Stomach (tissue), 4 donors: ENCODE results near the gene ZNF90.

Experiments
- POLR2AphosphoS5 ChIP-seq, 3 donors: sonication (generic); formaldehyde crosslinking; IDR thresholded peaks; one replicate each; pipeline ENCODE4 v1.6.1; 2016; ENCODE audit warnings: antibody characterized with exemption in 3 of 3
- TF ChIP-seq, protein P1 (sequence below), 7 experiments: fragments of 450-650 bp in 4 of 7; fragments of 200-600 bp in 3 of 7; sonication (generic) in 3 of 7; IDR thresholded peaks; one replicate each; pipeline ENCODE4 v1.5.1; 2016 to 2019; ENCODE audit warnings: antibody characterized with exemption in 7 of 7, control low read depth in 2 of 7, mild to moderate bottlenecking in 1 of 7

DNA sequence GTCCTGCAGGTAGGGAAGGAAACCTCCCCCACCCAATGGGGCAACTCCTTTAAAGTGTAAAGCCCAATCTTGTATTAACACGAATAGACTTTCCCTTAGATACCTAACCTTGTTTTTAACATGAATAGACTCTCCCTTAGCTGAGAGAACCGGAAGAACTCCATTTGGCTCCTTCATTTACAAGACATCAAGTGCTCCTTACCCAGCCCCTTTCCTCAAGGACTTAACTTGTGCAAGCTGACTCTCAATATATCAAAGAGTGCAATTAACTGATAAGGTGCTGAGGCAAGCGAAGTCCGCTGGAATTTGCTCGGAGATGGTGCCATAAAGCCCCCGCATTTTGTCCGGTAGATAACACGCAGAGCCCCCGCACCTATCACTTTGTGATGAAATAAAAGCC is 9.9 kb upstream of the ZNF90 start:
- TF ChIP-seq, protein P1, sequence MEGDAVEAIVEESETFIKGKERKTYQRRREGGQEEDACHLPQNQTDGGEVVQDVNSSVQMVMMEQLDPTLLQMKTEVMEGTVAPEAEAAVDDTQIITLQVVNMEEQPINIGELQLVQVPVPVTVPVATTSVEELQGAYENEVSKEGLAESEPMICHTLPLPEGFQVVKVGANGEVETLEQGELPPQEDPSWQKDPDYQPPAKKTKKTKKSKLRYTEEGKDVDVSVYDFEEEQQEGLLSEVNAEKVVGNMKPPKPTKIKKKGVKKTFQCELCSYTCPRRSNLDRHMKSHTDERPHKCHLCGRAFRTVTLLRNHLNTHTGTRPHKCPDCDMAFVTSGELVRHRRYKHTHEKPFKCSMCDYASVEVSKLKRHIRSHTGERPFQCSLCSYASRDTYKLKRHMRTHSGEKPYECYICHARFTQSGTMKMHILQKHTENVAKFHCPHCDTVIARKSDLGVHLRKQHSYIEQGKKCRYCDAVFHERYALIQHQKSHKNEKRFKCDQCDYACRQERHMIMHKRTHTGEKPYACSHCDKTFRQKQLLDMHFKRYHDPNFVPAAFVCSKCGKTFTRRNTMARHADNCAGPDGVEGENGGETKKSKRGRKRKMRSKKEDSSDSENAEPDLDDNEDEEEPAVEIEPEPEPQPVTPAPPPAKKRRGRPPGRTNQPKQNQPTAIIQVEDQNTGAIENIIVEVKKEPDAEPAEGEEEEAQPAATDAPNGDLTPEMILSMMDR (IDR thresholded peaks at IDR 0.05): no peak
- TF ChIP-seq POLR2AphosphoS5 (IDR thresholded peaks at IDR 0.05): no peak
